Heart right ventricle (tissue), 16 donors: Measurements from ENCODE around the gene NR2C1. TPM values are rescaled to one million over a fixed set of nuclear protein-coding genes. Genes with fewer than 3 reads are reported as not detected.

Experiments used
- ATAC-seq, 8 donors: fragments of 200-7000 bp; cut with Tn5 transposase; one replicate each; pipeline ENCODE4 v1.9.1; 2020; ENCODE audit warnings: mild to moderate bottlenecking in 8 of 8, moderate library complexity in 8 of 8, moderate number of reproducible peaks in 1 of 8
- DNase-seq, 2 donors: peaks; one replicate each; pipeline ENCODE4 v3.0.0-alpha.2; 2020
- H3K27ac ChIP-seq, 10 donors: fragments of 200-600 bp; sonication (generic) in 2 of 10; one replicate each; pipeline versions ENCODE4 v1.5.0 to v1.8.0; 2020 to 2022; ENCODE audit warnings: mild to moderate bottlenecking in 3 of 10
- H3K27me3 ChIP-seq, 7 donors: fragments of 200-600 bp; one replicate each; pipeline ENCODE4 v1.8.0; 2021 to 2022; ENCODE audit warnings: mild to moderate bottlenecking in 2 of 7
- H3K36me3 ChIP-seq, 9 donors: fragments of 200-600 bp; sonication (generic) in 1 of 9; one replicate each; pipeline versions ENCODE4 v1.5.0 to v1.8.0; 2020 to 2022; ENCODE audit warnings: mild to moderate bottlenecking in 2 of 9
- H3K4me1 ChIP-seq, 9 donors: fragments of 200-600 bp; sonication (generic) in 1 of 9; one replicate each; pipeline versions ENCODE4 v1.5.0 to v1.8.0; 2020 to 2022; ENCODE audit warnings: mild to moderate bottlenecking in 4 of 9
- H3K4me3 ChIP-seq, 10 donors: fragments of 200-600 bp; sonication (generic) in 2 of 10; one replicate each; pipeline versions ENCODE4 v1.5.0 to v1.8.0; 2020 to 2022; ENCODE audit warnings: mild to moderate bottlenecking in 7 of 10, moderate library complexity in 2 of 10
- H3K9me3 ChIP-seq, 11 donors: fragments of 200-600 bp in 10 of 11; sonication (generic) in 2 of 11; one replicate each; pipeline versions ENCODE4 v1.5.0 to v1.8.0; 2013 to 2022; ENCODE audit warnings: mild to moderate bottlenecking in 2 of 11, control low read depth in 1 of 11, moderate library complexity in 1 of 11
- WGBS, 2 donors: extraction: QIAGEN DNeasy Blood & Tissue Kit; methylation state at CpG; one replicate each; pipeline ENCODE4 v1.1.7; 2013; ENCODE audit warnings: inconsistent platforms in 1 of 2; 5-methylcytosine and 5-hydroxymethylcytosine counted together
- intact Hi-C, 10 donors: fragments of 100-400 bp; cut with DNase I; formaldehyde crosslinking; loops; one replicate each; pipeline versions ENCODE4 v1.11.1 to v1.14.2; 2022
- polyA plus RNA-seq, 2 donors: library from polyadenylated mRNA; stranded (reverse); fragments of 200-250 nt; gene quantifications; one replicate each; pipeline ENCODE4 v1.2.3, GENCODE V29; 2013
- total RNA-seq, 10 donors: library from RNA; stranded (reverse); fragmentation: NEBNext Ultra II Directional in 3 of 10; extraction: Animal tissue kit (Norgen Biotek cat#: 25700) in 3 of 10; gene quantifications; one replicate each; pipeline versions ENCODE4 v1.2.1 to v1.2.4, GENCODE V29; 2021 to 2023
- TF ChIP-seq, protein P1 (sequence below), 9 donors: fragments of 200-600 bp; sonication (generic) in 2 of 9; IDR thresholded peaks; one replicate each; pipeline versions ENCODE4 v1.5.0 to v1.8.0; 2021 to 2022; ENCODE audit warnings: antibody characterized with exemption in 9 of 9, mild to moderate bottlenecking in 5 of 9, moderate library complexity in 1 of 9
- donor health status: Arrhythmogenic right ventricular cardiomyopathy.
- donor health status: ischemic (EF 13 %, LVEDD 7.1; RV severe dilation, severe dysfunction).
- donor health status: healthy with polysubstance abuse.
- donor health status: DM: no; HTN: yes; CAD: no.
- donor health status: DM: no; HTN: no; CAD: no.
- donor health status: ischemic (EF 25% LVEDD 6.9; RV normal size, moderate dysfunction).
- donor health status: ischemic (EF 25% LVEDD 5.7; RV mildly dilated, moderate dysfunction).
- donor health status: healthy.
- donor health status: DM: yes; HTN: yes; CAD: no.
- donor health status: Ischemic cardiomyopathy.
- donor health status: ischemic (EF 35%, LVEDD 5.7; RV mildly dilated, moderate dysfunction).
- donor health status: nonischemic (EF 11% LVEDD 7.7; RV severe dilation, severe dysfunction).
- donor health status: DM: yes; HTN: yes; CAD: no.
- donor health status: PGD.
- donor health status: ischemic (EF 29% LVEDD 5.4; RV normal size, mild dysfunction).
- donor health status: nonischemic (EF 23%, LVEDD 6.1; RV moderate dilation, normal function).

NR2C1 gene
- total and polyA plus RNA-seq, 12 donors = 11.3 to 189 (median 38.3) TPM

DNA sequence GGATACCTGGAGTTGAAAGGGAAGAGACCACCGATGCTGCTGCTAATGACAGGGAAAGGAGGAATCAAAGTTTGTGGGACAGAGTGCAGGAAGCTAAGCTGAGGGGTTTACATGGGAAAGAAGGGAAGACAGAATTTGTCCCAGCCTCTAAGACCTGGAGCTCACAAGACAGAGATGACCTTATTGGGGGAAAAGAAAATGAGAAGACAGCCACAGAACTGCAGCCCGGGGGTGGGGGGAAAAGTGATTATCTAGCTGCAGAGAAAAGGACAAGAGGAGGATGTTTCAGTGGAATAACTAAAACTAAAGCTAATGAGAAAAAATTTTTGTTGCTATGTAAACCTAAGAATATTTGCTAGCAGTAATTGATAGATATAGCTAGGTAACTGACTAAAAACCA, 100.6 kb downstream of the NR2C1 start:
- no peaks in the 10 kb centered on the region for H3K9me3 ChIP-seq
- peaks cover 0 to 40% (median 9%) of the 10 kb centered on the region in 9 donors for H3K36me3 ChIP-seq
- H3K4me3 ChIP-seq = no peak overlapping the region
- no peaks in the 10 kb centered on the region for H3K27me3 ChIP-seq
- no peak overlapping the region for H3K27ac ChIP-seq
- no peak for ATAC-seq
- intact Hi-C loops = no loop called here
- 87 to 92% methylated on average over 2 of the region's 2 CpGs for WGBS, 2 donors
- DNase-seq = no peak
- H3K4me1 ChIP-seq = peaks cover 0 to 13% (median under 1%) of the 10 kb centered on the region in 9 donors
- TF ChIP-seq, protein P1, sequence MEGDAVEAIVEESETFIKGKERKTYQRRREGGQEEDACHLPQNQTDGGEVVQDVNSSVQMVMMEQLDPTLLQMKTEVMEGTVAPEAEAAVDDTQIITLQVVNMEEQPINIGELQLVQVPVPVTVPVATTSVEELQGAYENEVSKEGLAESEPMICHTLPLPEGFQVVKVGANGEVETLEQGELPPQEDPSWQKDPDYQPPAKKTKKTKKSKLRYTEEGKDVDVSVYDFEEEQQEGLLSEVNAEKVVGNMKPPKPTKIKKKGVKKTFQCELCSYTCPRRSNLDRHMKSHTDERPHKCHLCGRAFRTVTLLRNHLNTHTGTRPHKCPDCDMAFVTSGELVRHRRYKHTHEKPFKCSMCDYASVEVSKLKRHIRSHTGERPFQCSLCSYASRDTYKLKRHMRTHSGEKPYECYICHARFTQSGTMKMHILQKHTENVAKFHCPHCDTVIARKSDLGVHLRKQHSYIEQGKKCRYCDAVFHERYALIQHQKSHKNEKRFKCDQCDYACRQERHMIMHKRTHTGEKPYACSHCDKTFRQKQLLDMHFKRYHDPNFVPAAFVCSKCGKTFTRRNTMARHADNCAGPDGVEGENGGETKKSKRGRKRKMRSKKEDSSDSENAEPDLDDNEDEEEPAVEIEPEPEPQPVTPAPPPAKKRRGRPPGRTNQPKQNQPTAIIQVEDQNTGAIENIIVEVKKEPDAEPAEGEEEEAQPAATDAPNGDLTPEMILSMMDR (IDR thresholded peaks at IDR 0.05) = no peak

DNA sequence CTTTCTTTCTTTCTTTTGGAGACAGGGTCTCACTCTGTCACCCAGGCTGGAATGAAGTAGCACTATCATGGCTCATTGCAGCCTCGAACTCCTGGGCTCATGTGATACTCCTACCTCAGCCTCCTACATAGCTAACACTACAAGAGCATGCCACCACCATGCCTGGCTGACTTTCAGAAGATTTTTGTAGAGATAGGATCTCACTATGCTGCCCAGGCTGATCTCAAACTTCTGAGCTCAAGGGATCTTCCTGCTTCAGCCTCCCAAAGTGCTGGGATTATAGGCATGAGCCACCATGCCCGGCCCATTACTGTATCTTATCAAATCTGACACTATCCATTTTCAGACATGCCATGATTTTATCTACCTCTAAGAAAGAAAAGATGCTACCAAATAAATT, 101.5 kb downstream of the NR2C1 start:
- DNase-seq (no peak), ATAC-seq (no peak)
- WGBS, 2 donors = 98% methylated on average over 2 of the region's 2 CpGs
- Histone ChIP-seq H3K36me3 (peaks cover 0 to 40% (median 9%) of the 10 kb centered on the region in 9 donors), H3K27me3 (no peaks in the 10 kb centered on the region), H3K9me3 (no peaks in the 10 kb centered on the region), H3K27ac (no peak overlapping the region), H3K4me1 (peaks cover 0 to 13% (median 0%) of the 10 kb centered on the region in 9 donors), H3K4me3 (no peak overlapping the region)
- TF ChIP-seq, protein P1 (IDR thresholded peaks at IDR 0.05) = no peak
- intact Hi-C loops = no loop called here

DNA sequence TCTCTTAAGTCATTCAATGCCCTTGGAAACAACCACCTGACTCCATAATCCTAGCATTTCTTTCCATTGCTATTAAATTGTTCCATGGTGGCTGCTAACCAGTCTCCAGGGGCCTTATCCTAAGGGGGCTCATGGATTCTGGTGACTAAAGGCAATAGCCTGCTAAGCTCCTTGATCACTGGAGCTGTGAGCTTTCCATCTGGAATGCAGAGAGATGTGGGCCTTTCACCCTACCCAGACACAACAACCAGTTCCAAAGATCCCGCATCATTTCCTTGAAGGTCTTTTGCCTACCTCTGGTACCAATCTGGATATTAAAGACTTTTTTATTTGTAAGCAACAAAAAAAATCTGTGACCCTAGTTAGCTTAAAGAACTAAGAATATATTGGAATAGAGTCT, 102.9 kb downstream of the NR2C1 start:
- H3K4me1 ChIP-seq = peaks cover 0 to 16% (median 0%) of the 10 kb centered on the region in 9 donors
- H3K9me3 ChIP-seq = no peaks in the 10 kb centered on the region
- H3K36me3 ChIP-seq = peaks cover 0 to 35% (median 9%) of the 10 kb centered on the region in 9 donors
- intact Hi-C loops = no loop called here
- TF ChIP-seq, protein P1 (IDR thresholded peaks at IDR 0.05) = no peak
- no peak overlapping the region for H3K27ac ChIP-seq
- 97 to 100% methylated on average over 1 of the region's 1 CpG for WGBS, 2 donors
- DNase-seq = no peak
- H3K27me3 ChIP-seq = no peaks in the 10 kb centered on the region
- no peak overlapping the region for H3K4me3 ChIP-seq
- ATAC-seq = no peak

Other genes starting within 250 kb of the NR2C1 start
- 100 to 1,000 TPM; 254 to 427 (median 324) TPM for gene NDUFA12, start 69.9 kb downstream of the NR2C1 start, total RNA-seq
- gene NDUFA12, start 69.9 kb downstream of the NR2C1 start, polyA plus RNA-seq = 100 to 1,000 TPM; 624 to 710 TPM
- gene FGD6, start 143.8 kb upstream of the NR2C1 start, total RNA-seq = 10 to 100 TPM; 15.6 to 33.4 (median 22.6) TPM
- 1 to 10 TPM; 1.2 to 2.8 TPM for gene FGD6, start 143.8 kb upstream of the NR2C1 start, polyA plus RNA-seq
- gene VEZT, start 144.2 kb upstream of the NR2C1 start, total RNA-seq = 10 to 100 TPM; 56.0 to 92.5 (median 75.0) TPM
- 10 to 100 TPM; 17.1 to 23.6 TPM for gene VEZT, start 144.2 kb upstream of the NR2C1 start, polyA plus RNA-seq